GM12891 (cell line): ENCODE results near the gene NCCRP1.

Experiments used
- POLR2A ChIP-seq: IDR thresholded peaks from 2 replicates; pipeline ENCODE4 v1.6.1; 2011; ENCODE audit warnings: low read depth, low read length, control low read depth
- POLR2AphosphoS5 ChIP-seq: IDR thresholded peaks from 2 replicates; pipeline ENCODE4 v1.6.1; 2011; ENCODE audit warnings: low read depth, low read length, control low read depth
- POU2F2 ChIP-seq: IDR thresholded peaks from 2 replicates; pipeline ENCODE4 v1.6.1; 2011; ENCODE audit warnings: low read depth, mild to moderate bottlenecking, control low read depth, low read length, moderate library complexity
- TAF1 ChIP-seq: IDR thresholded peaks from 2 replicates; pipeline ENCODE4 v1.6.1; 2011; ENCODE audit warnings: low read depth, low read length, control low read depth

GRCh38 chr19:39236527-39236926 is 39.8 kb downstream of the NCCRP1 start:
- no peak for TF ChIP-seq POLR2AphosphoS5
- no peak for TF ChIP-seq TAF1
- TF ChIP-seq POLR2A, result no peak
- TF ChIP-seq POU2F2, result no peak
